HEK293 (cell line): Measurements from ENCODE around the gene DENND6B.

Experiments
- HOXA7 ChIP-seq: sonication (generic); formaldehyde crosslinking; IDR thresholded peaks from 2 replicates; pipeline ENCODE4 v1.8.1; 2022; ENCODE audit warnings: missing genetic modification reagents, borderline replicate concordance
- MEIS1 ChIP-seq: sonication (generic); formaldehyde crosslinking; IDR thresholded peaks from 2 replicates; pipeline ENCODE4 v1.8.1; 2022; ENCODE audit warnings: missing genetic modification reagents, mild to moderate bottlenecking, borderline replicate concordance
- OSR2 ChIP-seq: fragments of 450-650 bp; formaldehyde crosslinking; IDR thresholded peaks from 2 replicates; pipeline ENCODE4 v1.5.1; 2016; ENCODE audit warnings: missing biosample characterization, missing genetic modification characterization
- SP7 ChIP-seq: fragments of 450-650 bp; formaldehyde crosslinking; IDR thresholded peaks from 2 replicates; pipeline ENCODE4 v1.5.1; 2016; ENCODE audit warnings: missing biosample characterization, missing genetic modification characterization
- YY1 ChIP-seq: fragments of 450-650 bp; formaldehyde crosslinking; IDR thresholded peaks from 2 replicates; pipeline ENCODE4 v1.5.1; 2018; ENCODE audit warnings: missing biosample characterization, missing genetic modification characterization
- ZFP41 ChIP-seq: fragments of 450-650 bp; formaldehyde crosslinking; IDR thresholded peaks from 2 replicates; pipeline ENCODE4 v1.5.1; 2016; ENCODE audit warnings: missing biosample characterization, missing genetic modification characterization, borderline replicate concordance
- ZNF274 ChIP-seq, 2 experiments: fragments of 200-500 bp in 1 of 2; fragments of 450-650 bp in 1 of 2; sonication (Bioruptor generic) in 1 of 2; formaldehyde crosslinking in 1 of 2; IDR thresholded peaks; 2 replicates each; pipeline versions ENCODE4 v1.5.1 to v1.6.1; 2014 to 2016; ENCODE audit warnings: borderline replicate concordance in 1 of 2, inconsistent platforms in 1 of 2, low read length in 1 of 2, missing biosample characterization in 1 of 2, missing genetic modification characterization in 1 of 2
- ZNF558 ChIP-seq: fragments of 450-650 bp; formaldehyde crosslinking; IDR thresholded peaks from 2 replicates; pipeline ENCODE4 v1.5.1; 2016; ENCODE audit warnings: missing biosample characterization, missing genetic modification characterization
- ZNF658 ChIP-seq: fragments of 450-650 bp; formaldehyde crosslinking; IDR thresholded peaks from 2 replicates; pipeline ENCODE4; 2016; ENCODE audit warnings: missing biosample characterization, missing genetic modification characterization
- ZNF76 ChIP-seq: fragments of 450-650 bp; formaldehyde crosslinking; IDR thresholded peaks from 2 replicates; pipeline ENCODE4; 2016; ENCODE audit warnings: low read depth, missing biosample characterization, missing genetic modification characterization, borderline replicate concordance
- TF ChIP-seq, protein P1 (sequence below): fragments of 450-650 bp; formaldehyde crosslinking; IDR thresholded peaks from 2 replicates; pipeline ENCODE4 v1.5.1; 2016; ENCODE audit warnings: missing biosample characterization, missing genetic modification characterization
- TF ChIP-seq, protein P2 (sequence below): fragments of 450-650 bp; formaldehyde crosslinking; IDR thresholded peaks from 2 replicates; pipeline ENCODE4 v1.5.1; 2016; ENCODE audit warnings: missing biosample characterization, missing genetic modification characterization
- TF ChIP-seq, protein P3 (sequence below): fragments of 450-650 bp; formaldehyde crosslinking; IDR thresholded peaks from 2 replicates; pipeline ENCODE4 v1.5.1; 2016; ENCODE audit warnings: missing biosample characterization, missing genetic modification characterization

DNA sequence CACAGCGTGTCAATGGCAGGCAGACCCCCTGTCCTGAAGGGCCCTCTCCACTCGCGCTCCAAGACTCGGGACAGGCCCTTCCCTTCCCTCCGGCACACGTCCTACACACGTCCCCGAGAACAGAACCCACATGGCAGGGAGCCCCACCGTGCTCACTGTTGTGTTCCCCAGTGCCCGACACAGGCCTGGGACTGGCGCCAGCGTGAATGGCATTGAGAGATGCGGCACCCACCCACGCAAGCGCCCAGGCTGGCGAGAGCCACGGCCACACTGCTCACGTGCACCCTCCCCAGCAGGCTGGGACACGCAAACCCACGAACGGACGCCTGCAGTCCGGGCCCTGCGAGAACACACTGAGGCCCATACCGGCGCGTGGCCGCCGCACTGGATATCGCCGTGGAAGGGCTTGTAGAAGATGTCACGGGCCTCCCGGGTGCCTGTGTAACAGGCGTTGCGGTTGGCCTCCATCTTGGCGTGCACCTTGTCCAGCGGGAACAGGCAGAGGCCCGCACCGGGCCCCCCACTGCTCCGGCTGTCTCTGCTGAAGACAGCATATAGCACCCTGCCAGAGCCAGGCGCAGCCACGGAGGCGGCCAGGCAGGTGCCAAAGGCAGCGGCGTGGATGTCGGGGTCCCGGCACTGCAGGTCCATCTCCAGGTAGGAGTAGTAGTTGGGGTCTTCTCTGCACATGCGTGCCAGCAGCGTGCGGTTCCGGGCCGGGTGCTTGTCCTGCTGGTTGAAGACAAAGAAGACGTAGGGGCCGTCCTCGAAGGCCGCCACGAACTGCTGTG is 37.5 kb downstream of the DENND6B start:
- TF ChIP-seq, protein P1, sequence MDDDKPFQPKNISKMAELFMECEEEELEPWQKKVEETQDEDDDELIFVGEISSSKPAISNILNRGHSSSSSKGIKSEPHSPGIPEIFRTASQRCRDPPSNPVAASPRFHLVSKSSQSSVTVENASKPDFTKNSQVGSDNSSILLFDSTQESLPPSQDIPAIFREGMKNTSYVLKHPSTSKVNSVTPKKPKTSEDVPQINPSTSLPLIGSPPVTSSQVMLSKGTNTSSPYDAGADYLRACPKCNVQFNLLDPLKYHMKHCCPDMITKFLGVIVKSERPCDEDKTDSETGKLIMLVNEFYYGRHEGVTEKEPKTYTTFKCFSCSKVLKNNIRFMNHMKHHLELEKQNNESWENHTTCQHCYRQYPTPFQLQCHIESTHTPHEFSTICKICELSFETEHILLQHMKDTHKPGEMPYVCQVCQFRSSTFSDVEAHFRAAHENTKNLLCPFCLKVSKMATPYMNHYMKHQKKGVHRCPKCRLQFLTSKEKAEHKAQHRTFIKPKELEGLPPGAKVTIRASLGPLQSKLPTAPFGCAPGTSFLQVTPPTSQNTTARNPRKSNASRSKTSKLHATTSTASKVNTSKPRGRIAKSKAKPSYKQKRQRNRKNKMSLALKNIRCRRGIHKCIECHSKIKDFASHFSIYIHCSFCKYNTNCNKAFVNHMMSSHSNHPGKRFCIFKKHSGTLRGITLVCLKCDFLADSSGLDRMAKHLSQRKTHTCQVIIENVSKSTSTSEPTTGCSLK (tag by site-specific recombination): no peak
- TF ChIP-seq ZFP41 (no peak), ZNF658 (tag by site-specific recombination) (no peak), ZNF558 (no peak), ZNF274 (IDR thresholded peaks at IDR 0.05; ENCODE audit: low read length) (no peak), ZNF274 (tag by site-specific recombination; IDR thresholded peaks at IDR 0.05; ENCODE audit: borderline replicate concordance) (no peak), HOXA7 (CRISPR knock-in tag) (no peak), ZNF76 (tag by site-specific recombination) (no peak), YY1 (tag by site-specific recombination) (no peak), MEIS1 (CRISPR knock-in tag) (no peak), SP7 (tag by site-specific recombination) (no peak), OSR2 (tag by site-specific recombination) (no peak)
- TF ChIP-seq, protein P2, sequence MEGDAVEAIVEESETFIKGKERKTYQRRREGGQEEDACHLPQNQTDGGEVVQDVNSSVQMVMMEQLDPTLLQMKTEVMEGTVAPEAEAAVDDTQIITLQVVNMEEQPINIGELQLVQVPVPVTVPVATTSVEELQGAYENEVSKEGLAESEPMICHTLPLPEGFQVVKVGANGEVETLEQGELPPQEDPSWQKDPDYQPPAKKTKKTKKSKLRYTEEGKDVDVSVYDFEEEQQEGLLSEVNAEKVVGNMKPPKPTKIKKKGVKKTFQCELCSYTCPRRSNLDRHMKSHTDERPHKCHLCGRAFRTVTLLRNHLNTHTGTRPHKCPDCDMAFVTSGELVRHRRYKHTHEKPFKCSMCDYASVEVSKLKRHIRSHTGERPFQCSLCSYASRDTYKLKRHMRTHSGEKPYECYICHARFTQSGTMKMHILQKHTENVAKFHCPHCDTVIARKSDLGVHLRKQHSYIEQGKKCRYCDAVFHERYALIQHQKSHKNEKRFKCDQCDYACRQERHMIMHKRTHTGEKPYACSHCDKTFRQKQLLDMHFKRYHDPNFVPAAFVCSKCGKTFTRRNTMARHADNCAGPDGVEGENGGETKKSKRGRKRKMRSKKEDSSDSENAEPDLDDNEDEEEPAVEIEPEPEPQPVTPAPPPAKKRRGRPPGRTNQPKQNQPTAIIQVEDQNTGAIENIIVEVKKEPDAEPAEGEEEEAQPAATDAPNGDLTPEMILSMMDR (tag by site-specific recombination): no peak
- TF ChIP-seq, protein P3, sequence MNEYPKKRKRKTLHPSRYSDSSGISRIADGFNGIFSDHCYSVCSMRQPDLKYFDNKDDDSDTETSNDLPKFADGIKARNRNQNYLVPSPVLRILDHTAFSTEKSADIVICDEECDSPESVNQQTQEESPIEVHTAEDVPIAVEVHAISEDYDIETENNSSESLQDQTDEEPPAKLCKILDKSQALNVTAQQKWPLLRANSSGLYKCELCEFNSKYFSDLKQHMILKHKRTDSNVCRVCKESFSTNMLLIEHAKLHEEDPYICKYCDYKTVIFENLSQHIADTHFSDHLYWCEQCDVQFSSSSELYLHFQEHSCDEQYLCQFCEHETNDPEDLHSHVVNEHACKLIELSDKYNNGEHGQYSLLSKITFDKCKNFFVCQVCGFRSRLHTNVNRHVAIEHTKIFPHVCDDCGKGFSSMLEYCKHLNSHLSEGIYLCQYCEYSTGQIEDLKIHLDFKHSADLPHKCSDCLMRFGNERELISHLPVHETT: no peak
